ENCODE measurements around the gene CLDN6.
"Not testable (repeated sequence)": the region's sequence is repeated elsewhere in the genome, so short reads cannot be mapped to it uniquely, and the experiment has no call there.

CLDN6 gene

DNA sequence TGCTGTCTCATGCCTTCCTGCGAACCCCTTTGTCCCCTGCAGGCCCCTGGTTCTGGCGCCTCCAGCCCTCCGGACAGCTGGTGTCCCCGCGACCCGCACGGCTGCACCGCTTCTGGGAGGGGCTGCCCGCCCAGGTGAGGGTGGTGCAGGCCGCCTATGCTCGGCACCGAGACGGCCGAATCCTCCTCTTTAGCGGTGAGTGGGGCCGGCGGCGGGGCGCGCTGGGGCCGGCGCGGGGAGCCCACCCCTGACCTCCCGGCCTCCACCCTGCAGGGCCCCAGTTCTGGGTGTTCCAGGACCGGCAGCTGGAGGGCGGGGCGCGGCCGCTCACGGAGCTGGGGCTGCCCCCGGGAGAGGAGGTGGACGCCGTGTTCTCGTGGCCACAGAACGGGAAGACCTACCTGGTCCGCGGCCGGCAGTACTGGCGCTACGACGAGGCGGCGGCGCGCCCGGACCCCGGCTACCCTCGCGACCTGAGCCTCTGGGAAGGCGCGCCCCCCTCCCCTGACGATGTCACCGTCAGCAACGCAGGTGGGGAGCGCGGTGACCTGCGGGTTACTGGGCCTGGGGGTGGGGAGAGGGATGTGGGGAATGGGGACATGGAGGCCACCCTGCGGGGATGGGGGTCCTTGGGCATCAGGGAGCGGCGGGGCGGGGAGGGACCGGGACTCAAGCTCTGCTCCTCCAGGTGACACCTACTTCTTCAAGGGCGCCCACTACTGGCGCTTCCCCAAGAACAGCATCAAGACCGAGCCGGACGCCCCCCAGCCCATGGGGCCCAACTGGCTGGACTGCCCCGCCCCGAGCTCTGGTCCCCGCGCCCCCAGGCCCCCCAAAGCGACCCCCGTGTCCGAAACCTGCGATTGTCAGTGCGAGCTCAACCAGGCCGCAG, 40.4 kb upstream of the CLDN6 start:
- Histone ChIP-seq H3K27me3 (ENCODE audit: control insufficient read depth, low read length) (no peaks in the 10 kb centered on the region), H3K9me2 (replicated peaks; ENCODE audit: control insufficient read depth, low read length) (no peaks in the 10 kb centered on the region), H3K4me3 (ENCODE audit: low read length) (peak overlapping the region; percentile 79), H3K79me2 (ENCODE audit: control insufficient read depth, low read length) (no peaks in the 10 kb centered on the region), H4K20me1 (ENCODE audit: control insufficient read depth, insufficient read depth, low read depth, low read length) (no peaks in the 10 kb centered on the region), H3K4me2 (ENCODE audit: low read length) (peak overlapping the region; percentile 88), H3K4me1 (ENCODE audit: control insufficient read depth, low read length) (peaks cover 41% of the 10 kb centered on the region), H3F3A (ENCODE audit: control insufficient read depth, insufficient read depth) (0 out of 2 replicates have a peak, but pooled peaks cover 3% of the 10 kb centered on the region), H3K9me3 (ENCODE audit: control insufficient read depth, insufficient read depth, low read length) (no peaks in the 10 kb centered on the region), H3K27ac (ENCODE audit: low read depth, low read length) (no peak overlapping the region), H3K36me3 (ENCODE audit: control insufficient read depth, low read length) (no peaks in the 10 kb centered on the region)
- TF ChIP-seq, protein P1, sequence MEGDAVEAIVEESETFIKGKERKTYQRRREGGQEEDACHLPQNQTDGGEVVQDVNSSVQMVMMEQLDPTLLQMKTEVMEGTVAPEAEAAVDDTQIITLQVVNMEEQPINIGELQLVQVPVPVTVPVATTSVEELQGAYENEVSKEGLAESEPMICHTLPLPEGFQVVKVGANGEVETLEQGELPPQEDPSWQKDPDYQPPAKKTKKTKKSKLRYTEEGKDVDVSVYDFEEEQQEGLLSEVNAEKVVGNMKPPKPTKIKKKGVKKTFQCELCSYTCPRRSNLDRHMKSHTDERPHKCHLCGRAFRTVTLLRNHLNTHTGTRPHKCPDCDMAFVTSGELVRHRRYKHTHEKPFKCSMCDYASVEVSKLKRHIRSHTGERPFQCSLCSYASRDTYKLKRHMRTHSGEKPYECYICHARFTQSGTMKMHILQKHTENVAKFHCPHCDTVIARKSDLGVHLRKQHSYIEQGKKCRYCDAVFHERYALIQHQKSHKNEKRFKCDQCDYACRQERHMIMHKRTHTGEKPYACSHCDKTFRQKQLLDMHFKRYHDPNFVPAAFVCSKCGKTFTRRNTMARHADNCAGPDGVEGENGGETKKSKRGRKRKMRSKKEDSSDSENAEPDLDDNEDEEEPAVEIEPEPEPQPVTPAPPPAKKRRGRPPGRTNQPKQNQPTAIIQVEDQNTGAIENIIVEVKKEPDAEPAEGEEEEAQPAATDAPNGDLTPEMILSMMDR (IDR thresholded peaks at IDR 0.05; ENCODE audit: low read depth, low read length, poor library complexity, severe bottlenecking): no peak
- TF ChIP-seq EZH2phosphoT487 (IDR thresholded peaks at IDR 0.05; ENCODE audit: borderline replicate concordance, low read length): no peak

DNA sequence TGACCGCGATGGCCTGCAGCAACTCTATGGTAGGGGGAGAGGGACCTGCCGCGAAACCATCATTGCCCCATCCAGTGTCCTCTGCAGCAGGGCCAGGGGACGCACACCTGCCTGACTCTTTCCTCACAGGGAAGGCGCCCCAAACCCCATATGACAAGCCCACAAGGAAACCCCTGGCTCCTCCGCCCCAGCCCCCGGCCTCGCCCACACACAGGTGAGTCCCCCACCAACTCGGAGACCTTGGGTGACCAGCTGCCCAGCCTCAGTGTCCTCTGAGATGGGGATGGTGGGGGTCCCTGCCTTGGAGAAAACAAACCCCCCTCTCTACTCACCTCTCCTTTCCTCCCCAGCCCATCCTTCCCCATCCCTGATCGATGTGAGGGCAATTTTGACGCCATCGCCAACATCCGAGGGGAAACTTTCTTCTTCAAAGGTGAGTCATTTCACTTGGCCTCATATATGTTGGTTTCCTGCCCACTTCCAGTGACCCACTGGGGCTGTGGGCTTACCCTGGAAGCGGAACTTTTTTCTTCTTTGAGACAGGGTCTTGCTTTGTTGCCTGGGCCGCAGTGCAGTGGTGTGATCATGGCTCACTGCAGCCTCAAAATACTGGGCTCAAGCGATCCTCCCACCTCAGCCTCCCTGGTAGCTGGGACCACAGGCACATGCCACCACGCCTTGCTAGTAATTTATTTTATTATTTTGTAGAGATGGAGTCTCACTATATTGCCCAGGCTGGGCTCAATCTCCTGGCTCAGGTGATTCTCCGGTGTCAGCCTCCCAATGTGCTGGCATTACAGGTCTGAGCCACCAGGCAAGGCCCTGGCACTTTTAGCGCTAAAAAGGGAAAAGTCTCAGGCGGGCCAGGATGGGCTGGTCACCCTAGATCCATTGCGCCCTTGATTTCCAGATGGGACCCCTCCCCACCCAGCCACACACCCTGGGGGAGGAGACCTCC, 39.5 kb upstream of the CLDN6 start:
- H3K4me3 ChIP-seq (ENCODE audit: low read length): 0 out of 2 replicates have a peak overlapping the region, but pooled peaks have one; percentile 79
- peaks cover 41% of the 10 kb centered on the region for H3K4me1 ChIP-seq (ENCODE audit: control insufficient read depth, low read length)
- no peaks in the 10 kb centered on the region for H3K79me2 ChIP-seq (ENCODE audit: control insufficient read depth, low read length)
- 0 out of 2 replicates have a peak, but pooled peaks cover 3% of the 10 kb centered on the region for H3F3A ChIP-seq (ENCODE audit: control insufficient read depth, insufficient read depth)
- H3K36me3 ChIP-seq (ENCODE audit: control insufficient read depth, low read length): no peaks in the 10 kb centered on the region
- no peaks in the 10 kb centered on the region for H3K27me3 ChIP-seq (ENCODE audit: control insufficient read depth, low read length)
- H4K20me1 ChIP-seq (ENCODE audit: control insufficient read depth, insufficient read depth, low read depth, low read length): no peaks in the 10 kb centered on the region
- peak overlapping the region; percentile 88; the same call in 1 of the 2 replicates for H3K4me2 ChIP-seq (ENCODE audit: low read length)
- H3K9me3 ChIP-seq (ENCODE audit: control insufficient read depth, insufficient read depth, low read length): no peaks in the 10 kb centered on the region
- H3K9me2 ChIP-seq (replicated peaks; ENCODE audit: control insufficient read depth, low read length): no peaks in the 10 kb centered on the region
- no peak overlapping the region for H3K27ac ChIP-seq (ENCODE audit: low read depth, low read length)
- TF ChIP-seq EZH2phosphoT487 (IDR thresholded peaks at IDR 0.05; ENCODE audit: borderline replicate concordance, low read length): no peak

DNA sequence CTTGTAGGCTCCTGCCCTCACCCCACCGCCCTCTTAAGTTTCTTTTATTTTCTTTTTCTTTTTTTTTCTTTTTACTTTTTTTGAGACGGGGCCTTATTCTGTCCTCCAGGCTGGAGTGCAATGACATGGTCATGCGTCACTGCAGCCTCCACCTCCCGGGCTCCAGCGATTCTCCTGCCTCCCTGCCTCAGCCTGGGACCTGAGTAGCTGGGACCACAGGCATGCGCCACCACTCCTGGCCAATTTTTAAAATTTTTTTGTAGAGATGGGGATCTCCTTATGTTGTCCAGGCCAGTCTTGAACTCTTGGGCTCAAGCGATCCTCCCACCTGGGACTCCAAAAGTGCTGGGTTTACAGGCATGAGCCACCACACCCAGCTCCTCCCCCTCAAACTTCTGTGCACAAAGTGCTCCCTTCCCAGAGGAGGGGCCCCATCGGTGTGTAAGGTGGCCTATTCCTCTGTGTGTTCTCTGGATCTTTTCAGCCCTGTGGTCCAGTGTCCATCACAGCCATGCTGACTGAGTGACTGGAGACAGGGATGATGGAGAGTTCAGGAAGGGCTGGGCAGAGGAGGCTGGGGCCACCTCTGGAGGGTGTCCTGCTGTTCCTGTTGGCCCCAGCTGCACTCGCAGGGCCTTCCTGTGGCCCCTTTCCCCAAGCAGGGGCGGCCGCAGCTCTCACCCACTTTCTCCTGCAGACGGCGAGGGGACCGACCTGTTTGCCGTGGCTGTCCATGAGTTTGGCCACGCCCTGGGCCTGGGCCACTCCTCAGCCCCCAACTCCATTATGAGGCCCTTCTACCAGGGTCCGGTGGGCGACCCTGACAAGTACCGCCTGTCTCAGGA, 38.6 kb upstream of the CLDN6 start:
- Histone ChIP-seq H3F3A (ENCODE audit: control insufficient read depth, insufficient read depth) (0 out of 2 replicates have a peak, but pooled peaks cover 3% of the 10 kb centered on the region), H3K4me3 (ENCODE audit: low read length) (no peak overlapping the region), H3K9me3 (ENCODE audit: control insufficient read depth, insufficient read depth, low read length) (no peaks in the 10 kb centered on the region), H3K79me2 (ENCODE audit: control insufficient read depth, low read length) (no peaks in the 10 kb centered on the region), H3K27me3 (ENCODE audit: control insufficient read depth, low read length) (no peaks in the 10 kb centered on the region), H3K4me2 (ENCODE audit: low read length) (peak overlapping the region; percentile 80; the same call in 1 of the 2 replicates), H3K9me2 (replicated peaks; ENCODE audit: control insufficient read depth, low read length) (no peaks in the 10 kb centered on the region), H4K20me1 (ENCODE audit: control insufficient read depth, insufficient read depth, low read depth, low read length) (no peaks in the 10 kb centered on the region), H3K4me1 (ENCODE audit: control insufficient read depth, low read length) (peaks cover 43% of the 10 kb centered on the region), H3K27ac (ENCODE audit: low read depth, low read length) (no peak overlapping the region), H3K36me3 (ENCODE audit: control insufficient read depth, low read length) (no peaks in the 10 kb centered on the region)
- TF ChIP-seq EZH2phosphoT487 (IDR thresholded peaks at IDR 0.05; ENCODE audit: borderline replicate concordance, low read length): no peak
- TF ChIP-seq, protein P1 (IDR thresholded peaks at IDR 0.05; ENCODE audit: low read depth, low read length, poor library complexity, severe bottlenecking): no peak

DNA sequence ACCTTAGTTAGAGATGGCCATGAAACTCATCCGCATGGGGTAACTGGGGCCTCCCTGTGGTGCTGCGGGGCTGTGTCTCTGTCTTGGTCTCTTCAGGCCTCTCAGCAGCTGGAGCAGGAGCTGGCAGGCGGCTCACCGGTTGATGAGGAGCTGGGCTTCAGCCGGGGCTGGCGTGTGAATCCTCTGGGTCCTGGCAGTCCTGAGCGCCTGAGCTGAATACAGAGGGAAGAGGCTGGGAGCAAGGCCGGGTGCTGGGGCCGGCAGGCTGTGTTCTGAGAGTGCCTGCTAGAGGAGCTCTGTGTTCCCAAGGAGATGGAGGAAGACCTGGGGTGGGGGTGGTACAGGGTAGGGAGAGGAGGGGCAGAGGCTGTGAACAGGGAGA, 37.7 kb upstream of the CLDN6 start:
- Histone ChIP-seq H3K27ac (ENCODE audit: low read depth, low read length) (peak overlapping the region; percentile 70), H3K4me2 (ENCODE audit: low read length) (peak overlapping the region; percentile 80), H3K4me3 (ENCODE audit: low read length) (peak overlapping the region; percentile 65), H3K4me1 (ENCODE audit: control insufficient read depth, low read length) (peaks cover 51% of the 10 kb centered on the region)
- not testable (repeated sequence) for H3K79me2 ChIP-seq (ENCODE audit: control insufficient read depth, low read length); H3F3A ChIP-seq (ENCODE audit: control insufficient read depth, insufficient read depth); H3K9me3 ChIP-seq (ENCODE audit: control insufficient read depth, insufficient read depth, low read length); H3K36me3 ChIP-seq (ENCODE audit: control insufficient read depth, low read length); H3K9me2 ChIP-seq (replicated peaks; ENCODE audit: control insufficient read depth, low read length); H4K20me1 ChIP-seq (ENCODE audit: control insufficient read depth, insufficient read depth, low read depth, low read length); H3K27me3 ChIP-seq (ENCODE audit: control insufficient read depth, low read length)
